CD4-positive, alpha-beta T cell treated with Interleukin-15 for 4 hours (primary cell): ENCODE measurements around the gene PGBD4.
"Not testable (repeated sequence)": the region's sequence is repeated elsewhere in the genome, so short reads cannot be mapped to it uniquely, and the experiment has no call there.

Experiments
- DNase-seq: peaks from one replicate; pipeline ENCODE4 v3.0.0-alpha.2; 2020; ENCODE audit warnings: low spot score

Gene PGBD4

GRCh38 chr15:34114215-34114614 lies 12.3 kb downstream of the PGBD4 start:
- no peak for DNase-seq

- DNase-seq, result no peak
Observed at GRCh38 chr15:34114739-34115138, 12.9 kb downstream of the PGBD4 start.

DNA sequence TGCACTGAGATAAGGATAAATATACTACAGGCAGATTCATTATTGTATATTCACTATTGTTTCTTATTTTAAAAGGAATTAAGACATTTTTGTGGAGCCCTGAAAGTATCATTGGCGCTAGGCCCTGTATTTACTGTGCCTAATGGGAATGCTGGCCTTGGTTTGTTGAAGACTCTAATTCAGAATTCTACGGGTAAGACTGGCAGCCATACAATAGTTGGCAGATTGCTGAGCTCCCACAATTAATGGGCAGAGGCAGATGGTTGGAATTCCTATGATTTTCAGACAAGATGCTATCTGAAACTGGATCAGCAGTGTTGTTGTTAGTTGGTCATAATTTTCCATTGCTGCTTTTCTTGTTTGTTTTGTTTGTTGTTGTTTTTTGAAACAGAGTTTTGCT lies 14.7 kb downstream of the PGBD4 start:
- no peak for DNase-seq

GRCh38 chr15:34119291-34119690 lies 17.4 kb downstream of the PGBD4 start:
- DNase-seq, result no peak

DNA sequence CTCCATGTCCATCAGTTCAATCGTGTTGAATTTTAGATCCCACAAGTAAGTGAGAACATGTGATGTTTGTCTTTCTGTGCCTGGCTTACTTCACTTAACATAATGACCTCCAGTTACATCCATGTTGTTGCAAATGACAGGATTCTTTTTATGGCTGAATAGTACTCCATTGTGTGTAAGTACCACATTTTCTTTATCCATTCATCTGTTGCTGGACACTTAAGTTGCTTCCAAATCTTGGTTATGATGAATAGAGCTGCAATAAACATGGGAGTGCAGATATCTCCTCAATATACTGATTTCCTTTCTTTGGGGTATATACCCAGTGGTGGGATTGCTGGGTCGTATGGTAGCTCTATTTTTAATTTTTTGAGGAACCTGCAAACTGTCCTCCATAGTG lies 18.5 kb downstream of the PGBD4 start:
- not testable (repeated sequence) for DNase-seq

DNA sequence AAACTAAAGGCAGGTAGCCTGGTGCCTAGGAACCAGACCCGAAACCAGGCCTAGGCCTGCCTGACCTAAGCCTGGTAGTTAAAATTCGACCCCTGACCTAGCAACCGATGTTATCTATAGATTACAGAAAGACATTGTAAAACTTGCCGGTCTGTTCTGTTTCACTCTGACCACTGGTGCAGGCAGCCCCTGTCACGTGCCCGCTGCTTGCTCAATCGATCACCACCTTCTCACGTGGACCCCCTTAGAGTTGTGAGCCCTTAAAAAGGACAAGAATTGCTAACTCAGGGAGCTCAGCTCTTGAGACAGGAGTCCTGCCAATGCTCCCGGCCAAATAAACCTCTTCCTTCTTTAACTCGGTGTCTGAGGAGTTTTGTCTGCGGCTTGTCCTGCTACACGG lies 19.9 kb downstream of the PGBD4 start:
- not testable (repeated sequence) for DNase-seq

GRCh38 chr15:34122771-34123183 lies 20.9 kb downstream of the PGBD4 start:
- no peak for DNase-seq

DNA sequence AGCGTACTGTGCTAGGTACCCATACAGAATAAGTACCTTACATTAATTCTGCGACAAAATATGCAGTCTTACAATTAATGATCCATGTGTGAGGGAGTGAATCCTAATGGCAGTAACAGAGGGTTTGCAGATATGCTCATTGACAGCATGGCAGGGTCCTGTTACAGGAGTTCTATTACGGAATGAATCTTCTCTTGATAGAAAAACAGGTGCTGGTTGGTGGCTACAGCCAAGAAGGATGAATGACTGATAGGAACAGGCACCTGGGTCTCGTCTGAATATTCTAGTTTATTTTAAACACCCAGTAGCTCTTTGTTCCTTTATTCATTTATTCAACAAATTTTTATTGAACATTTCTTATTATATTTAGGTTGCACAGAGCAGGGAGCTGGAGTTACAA lies 22.8 kb downstream of the PGBD4 start:
- no peak for DNase-seq

DNA sequence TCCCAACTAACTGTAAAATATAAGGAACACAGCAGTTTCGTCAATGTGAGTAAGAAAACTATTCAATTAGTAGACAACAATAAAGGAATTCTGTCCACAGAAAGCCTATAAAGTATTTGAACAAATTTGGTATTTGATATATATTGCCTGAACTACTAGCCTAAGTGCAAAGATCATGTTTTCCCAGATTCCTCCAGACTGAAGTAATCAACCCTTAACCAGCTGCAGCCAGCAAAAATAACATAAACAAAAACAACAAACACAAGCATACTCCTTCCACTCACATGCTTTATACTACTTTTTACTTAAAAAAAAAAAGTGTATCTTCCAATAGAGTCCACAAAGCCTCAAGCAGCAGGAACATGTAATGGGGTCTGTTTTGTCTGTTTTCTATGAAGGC lies 24.1 kb downstream of the PGBD4 start:
- DNase-seq, result no peak

GRCh38 chr15:34126522-34126921 lies 24.6 kb downstream of the PGBD4 start:
- DNase-seq, result no peak

GRCh38 chr15:34128898-34129297 lies 27.0 kb downstream of the PGBD4 start:
- no peak for DNase-seq

GRCh38 chr15:34132881-34133280 lies 31.0 kb downstream of the PGBD4 start:
- DNase-seq, result no peak

DNA sequence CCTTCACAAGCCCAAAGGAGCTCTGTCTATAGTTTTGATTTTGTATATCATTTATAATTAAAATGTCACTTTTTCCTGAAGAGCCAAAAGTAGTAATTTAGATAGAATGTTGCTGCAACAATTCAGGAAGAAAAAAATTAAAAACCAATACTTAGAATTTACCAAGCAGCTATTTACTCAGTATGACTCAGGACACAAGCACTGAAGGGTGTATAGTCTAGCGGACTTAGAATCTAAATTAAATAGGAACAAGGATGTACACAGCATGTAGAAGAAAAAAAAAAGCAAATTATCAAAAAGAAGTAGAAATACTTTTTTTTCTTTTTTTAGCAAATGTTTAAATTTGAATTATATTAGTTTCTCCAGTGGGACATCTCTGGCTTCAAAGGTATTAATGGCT lies 31.6 kb downstream of the PGBD4 start:
- DNase-seq, result no peak

GRCh38 chr15:34147371-34148140 lies 45.7 kb downstream of the PGBD4 start:
- DNase-seq, result no peak

DNA sequence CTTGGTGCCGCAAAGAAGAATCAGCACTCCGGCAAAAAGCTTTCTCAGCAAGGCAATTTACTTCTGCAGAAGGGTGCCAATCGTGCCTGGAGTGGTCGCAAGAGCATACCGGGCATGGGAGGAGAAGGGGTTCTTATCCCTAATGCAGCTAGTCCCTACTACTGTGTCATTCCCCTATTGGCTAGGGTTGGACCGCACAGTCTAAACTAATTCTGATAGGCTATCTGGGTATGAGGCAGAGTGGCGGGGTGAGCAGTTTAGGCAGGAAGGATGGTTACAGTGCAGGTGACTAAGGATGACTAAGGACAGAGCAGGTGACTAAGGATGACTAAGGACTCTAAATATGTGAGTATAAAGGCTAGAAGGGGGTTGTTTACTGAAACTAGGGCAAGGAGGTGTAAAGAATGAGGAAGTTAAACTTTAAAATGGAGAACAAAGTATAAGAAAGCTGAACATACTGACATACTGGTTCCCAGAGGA lies 52.9 kb downstream of the PGBD4 start:
- DNase-seq, result no peak

- DNase-seq, result no peak
Observed at GRCh38 chr15:34155859-34156258, 54.0 kb downstream of the PGBD4 start.
